OCI-LY1 (cell line): ENCODE measurements around the gene ELOVL4.

Source experiments
- H2AFZ ChIP-seq: fragments of 200-600 bp; sonication (generic), shearing (Covaris generic); 2 replicates; pipeline ENCODE4 v1.6.0; 2014; ENCODE audit warnings: antibody characterized with exemption, mild to moderate bottlenecking, low read length
- H3F3A ChIP-seq: fragments of 200-600 bp; sonication (generic), shearing (Covaris generic); 2 replicates; pipeline ENCODE4 v1.6.0; 2014; ENCODE audit warnings: mild to moderate bottlenecking, antibody characterized with exemption, low read length, moderate library complexity; ENCODE audit not compliant: insufficient read depth
- H3K27ac ChIP-seq: fragments of 200-600 bp; sonication (generic); 2 replicates; pipeline ENCODE4 v1.5.1; 2014; ENCODE audit warnings: low read length, mixed run types, mild to moderate bottlenecking, low read depth; ENCODE audit not compliant: poor library complexity, severe bottlenecking
- H3K27me3 ChIP-seq: fragments of 200-600 bp; sonication (generic); 2 replicates; pipeline ENCODE4 v1.6.0; 2014; ENCODE audit warnings: antibody characterized with exemption, mild to moderate bottlenecking, low read length, moderate library complexity; ENCODE audit not compliant: insufficient read depth
- H3K36me3 ChIP-seq: fragments of 200-600 bp; sonication (generic); 2 replicates; pipeline ENCODE4 v1.6.1; 2014; ENCODE audit warnings: mild to moderate bottlenecking, antibody characterized with exemption, low read length, moderate library complexity, mixed read lengths; ENCODE audit not compliant: insufficient read depth
- H3K4me1 ChIP-seq: fragments of 200-600 bp; sonication (generic); 2 replicates; pipeline ENCODE4 v1.5.1; 2014; ENCODE audit warnings: mild to moderate bottlenecking, low read length, moderate library complexity; ENCODE audit not compliant: insufficient read depth, severe bottlenecking
- H3K4me2 ChIP-seq: fragments of 200-600 bp; sonication (generic), shearing (Covaris generic); 2 replicates; pipeline ENCODE4 v1.6.1; 2014; ENCODE audit warnings: low read length
- H3K4me3 ChIP-seq: fragments of 200-600 bp; sonication (generic); 2 replicates; pipeline ENCODE4 v1.5.1; 2014; ENCODE audit warnings: low read length, low read depth, mild to moderate bottlenecking, mixed read lengths; ENCODE audit not compliant: poor library complexity, severe bottlenecking
- H3K79me2 ChIP-seq: fragments of 200-600 bp; shearing (Covaris generic); 2 replicates; pipeline ENCODE4 v1.6.1; 2016; ENCODE audit warnings: mixed run types, low read length, mixed read lengths; ENCODE audit not compliant: insufficient read depth
- H3K9ac ChIP-seq: fragments of 200-600 bp; sonication (generic), shearing (Covaris generic); 2 replicates; pipeline ENCODE4 v1.6.1; 2014; ENCODE audit warnings: mild to moderate bottlenecking, low read length, mixed read lengths
- H3K9me2 ChIP-seq: fragments of 200-600 bp; sonication (generic), shearing (Covaris generic); 2 replicates; pipeline ENCODE4 v1.6.1; 2014; ENCODE audit warnings: low read depth, mild to moderate bottlenecking, low read length, mixed read lengths
- H3K9me3 ChIP-seq: fragments of 200-600 bp; shearing (Covaris generic); 2 replicates; pipeline ENCODE4 v1.6.1; 2014; ENCODE audit warnings: low read length, mixed read lengths
- H4K20me1 ChIP-seq: fragments of 200-600 bp; sonication (generic), shearing (Covaris generic); 2 replicates; pipeline ENCODE4 v1.6.0; 2016; ENCODE audit warnings: mild to moderate bottlenecking, low read length; ENCODE audit not compliant: insufficient read depth
- CTCF ChIP-seq: fragments of 200-600 bp; sonication (generic), shearing (Covaris generic); IDR thresholded peaks from 2 replicates; pipeline ENCODE4 v1.5.1; 2017; ENCODE audit warnings: mild to moderate bottlenecking, antibody characterized with exemption, low read length, moderate library complexity, mixed read lengths
- EZH2 ChIP-seq: fragments of 200-600 bp; sonication (generic), shearing (Covaris generic); IDR thresholded peaks from 2 replicates; pipeline ENCODE4 v1.8.0; 2017; ENCODE audit warnings: borderline replicate concordance, mixed run types, mild to moderate bottlenecking, antibody characterized with exemption, low read length, moderate library complexity, mixed read lengths

The ELOVL4 gene

GRCh38 chr6:79981652-79982051 lies 34.3 kb upstream of the ELOVL4 start:
- no peak overlapping the region for H3K4me2 ChIP-seq
- H3F3A ChIP-seq, result no peaks in the 10 kb centered on the region
- no peaks in the 10 kb centered on the region for H3K79me2 ChIP-seq
- no peaks in the 10 kb centered on the region for H3K27me3 ChIP-seq
- no peaks in the 10 kb centered on the region for H3K9me2 ChIP-seq
- no peak overlapping the region for H3K4me3 ChIP-seq
- no peak overlapping the region for H3K9ac ChIP-seq
- no peak overlapping the region for H2AFZ ChIP-seq
- H4K20me1 ChIP-seq, result no peaks in the 10 kb centered on the region
- H3K4me1 ChIP-seq, result no peaks in the 10 kb centered on the region
- no peak overlapping the region for H3K27ac ChIP-seq
- TF ChIP-seq CTCF (no peak), EZH2 (no peak)
- H3K9me3 ChIP-seq, result no peaks in the 10 kb centered on the region
- no peaks in the 10 kb centered on the region for H3K36me3 ChIP-seq

GRCh38 chr6:79971193-79971592 lies 23.8 kb upstream of the ELOVL4 start:
- no peaks in the 10 kb centered on the region for H3K4me1 ChIP-seq
- H3K9me3 ChIP-seq, result no peaks in the 10 kb centered on the region
- H4K20me1 ChIP-seq, result no peaks in the 10 kb centered on the region
- H3F3A ChIP-seq, result no peaks in the 10 kb centered on the region
- H2AFZ ChIP-seq, result no peak overlapping the region
- H3K9ac ChIP-seq, result no peak overlapping the region
- H3K4me2 ChIP-seq, result no peak overlapping the region
- no peaks in the 10 kb centered on the region for H3K27me3 ChIP-seq
- H3K79me2 ChIP-seq, result no peaks in the 10 kb centered on the region
- no peak overlapping the region for H3K4me3 ChIP-seq
- no peak overlapping the region for H3K27ac ChIP-seq
- no peaks in the 10 kb centered on the region for H3K36me3 ChIP-seq
- H3K9me2 ChIP-seq, result no peaks in the 10 kb centered on the region
- no peak for TF ChIP-seq CTCF
- TF ChIP-seq EZH2, result no peak

GRCh38 chr6:79969784-79970183 lies 22.4 kb upstream of the ELOVL4 start:
- Histone ChIP-seq H3F3A (no peaks in the 10 kb centered on the region), H3K4me2 (no peak overlapping the region), H3K79me2 (no peaks in the 10 kb centered on the region)

More at GRCh38 chr6:79969784-79970183, 22.4 kb upstream of the ELOVL4 start:
- TF ChIP-seq EZH2, result no peak
- no peak for TF ChIP-seq CTCF
- Histone ChIP-seq H3K27ac (no peak overlapping the region), H4K20me1 (no peaks in the 10 kb centered on the region), H2AFZ (no peak overlapping the region), H3K9ac (no peak overlapping the region), H3K4me3 (no peak overlapping the region), H3K9me2 (no peaks in the 10 kb centered on the region), H3K27me3 (no peaks in the 10 kb centered on the region), H3K36me3 (no peaks in the 10 kb centered on the region), H3K4me1 (no peaks in the 10 kb centered on the region), H3K9me3 (no peaks in the 10 kb centered on the region)
